ENCODE measurements around the gene GDPD2. TPM values are rescaled to one million over a fixed set of nuclear protein-coding genes. Genes with fewer than 3 reads are reported as not detected.
A peak's percentile ranks its signal among the peaks of the same experiment; 100 is the strongest.

Gene GDPD2
- total RNA-seq, 1 donor from 2014 or later = not detected

DNA sequence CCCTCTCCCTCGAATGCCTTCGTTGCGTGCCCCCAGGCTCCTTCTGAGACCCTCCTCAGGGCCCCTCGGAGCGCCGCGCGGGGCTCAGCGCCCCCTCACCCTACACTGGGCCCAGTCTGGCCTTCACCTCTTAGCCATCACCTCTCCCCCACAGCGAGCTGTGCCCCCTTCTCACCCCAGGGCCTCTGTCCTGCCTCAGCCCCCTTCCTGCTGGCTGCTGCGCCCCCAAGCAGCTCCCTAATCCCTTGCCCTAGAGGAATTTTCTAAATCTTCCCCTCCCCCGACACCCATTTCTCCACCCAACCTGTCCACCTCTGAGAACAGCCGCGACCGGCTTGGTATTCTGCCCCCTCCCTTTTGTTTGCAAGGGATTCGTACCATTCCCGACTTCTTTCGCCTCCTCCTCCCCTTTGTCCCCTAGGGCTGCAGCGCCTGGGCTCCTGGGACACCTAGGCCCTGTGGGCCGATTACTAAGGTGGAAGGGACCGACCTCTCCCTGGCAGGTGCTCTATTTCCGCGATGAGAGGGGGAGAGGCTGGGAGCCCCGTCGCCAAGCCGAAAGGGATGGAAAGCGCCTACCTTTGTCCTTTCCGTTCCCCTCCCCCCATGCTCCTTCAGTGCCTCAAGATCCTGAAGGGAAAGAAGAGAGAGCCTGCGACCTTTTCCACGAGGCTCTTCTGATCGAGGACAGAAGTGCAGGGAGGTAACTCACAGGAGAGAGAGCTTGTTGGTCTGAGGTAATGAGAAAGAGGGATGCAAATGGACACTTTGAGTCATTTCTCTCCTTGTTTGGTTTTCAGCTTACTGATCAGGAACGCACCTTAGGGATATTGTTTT is 32.5 kb downstream of the GDPD2 start:
- peak overlapping the region; percentile 61 for H3K4me3 ChIP-seq (ENCODE audit: low read depth, low read length)
- no peak for DNase-seq (ENCODE audit: low read depth)
- TF ChIP-seq, protein P1, sequence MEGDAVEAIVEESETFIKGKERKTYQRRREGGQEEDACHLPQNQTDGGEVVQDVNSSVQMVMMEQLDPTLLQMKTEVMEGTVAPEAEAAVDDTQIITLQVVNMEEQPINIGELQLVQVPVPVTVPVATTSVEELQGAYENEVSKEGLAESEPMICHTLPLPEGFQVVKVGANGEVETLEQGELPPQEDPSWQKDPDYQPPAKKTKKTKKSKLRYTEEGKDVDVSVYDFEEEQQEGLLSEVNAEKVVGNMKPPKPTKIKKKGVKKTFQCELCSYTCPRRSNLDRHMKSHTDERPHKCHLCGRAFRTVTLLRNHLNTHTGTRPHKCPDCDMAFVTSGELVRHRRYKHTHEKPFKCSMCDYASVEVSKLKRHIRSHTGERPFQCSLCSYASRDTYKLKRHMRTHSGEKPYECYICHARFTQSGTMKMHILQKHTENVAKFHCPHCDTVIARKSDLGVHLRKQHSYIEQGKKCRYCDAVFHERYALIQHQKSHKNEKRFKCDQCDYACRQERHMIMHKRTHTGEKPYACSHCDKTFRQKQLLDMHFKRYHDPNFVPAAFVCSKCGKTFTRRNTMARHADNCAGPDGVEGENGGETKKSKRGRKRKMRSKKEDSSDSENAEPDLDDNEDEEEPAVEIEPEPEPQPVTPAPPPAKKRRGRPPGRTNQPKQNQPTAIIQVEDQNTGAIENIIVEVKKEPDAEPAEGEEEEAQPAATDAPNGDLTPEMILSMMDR (IDR thresholded peaks at IDR 0.05; ENCODE audit: insufficient read depth, low read length, poor library complexity, severe bottlenecking) = no peak
- no peaks in the 10 kb centered on the region for H3K27me3 ChIP-seq (ENCODE audit: control insufficient read depth, insufficient read depth, low read length)
- H3K36me3 ChIP-seq (ENCODE audit: control insufficient read depth, insufficient read depth, low read length) = no peaks in the 10 kb centered on the region

DNA sequence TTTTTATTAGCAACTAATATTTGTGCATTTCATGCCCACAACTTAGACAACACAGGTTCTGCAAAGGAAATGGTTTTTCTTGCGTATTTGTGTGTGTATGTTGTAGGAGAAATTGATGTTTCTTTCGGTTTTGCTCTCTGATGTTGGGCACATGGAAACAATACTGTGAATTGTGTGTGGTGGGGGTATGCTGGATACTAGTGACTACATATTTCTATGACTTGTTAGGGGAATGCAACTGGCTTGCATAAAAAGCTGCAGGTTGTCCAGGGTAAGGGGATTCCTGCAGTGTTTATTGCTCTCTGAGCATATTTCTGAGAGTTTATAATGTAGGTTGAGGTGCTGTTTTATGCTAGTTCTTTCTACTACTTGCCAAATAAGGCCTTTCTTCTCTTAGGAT is 33.1 kb downstream of the GDPD2 start:
- DNase-seq (ENCODE audit: low read depth) = no peak
- H3K36me3 ChIP-seq (ENCODE audit: control insufficient read depth, insufficient read depth, low read length) = no peaks in the 10 kb centered on the region

GRCh38 chrX:70461026-70461425 is 37.9 kb downstream of the GDPD2 start:
- TF ChIP-seq, protein P1 (IDR thresholded peaks at IDR 0.05; ENCODE audit: insufficient read depth, low read length, poor library complexity, severe bottlenecking) = no peak
- no peak for DNase-seq (ENCODE audit: low read depth)
- H3K4me3 ChIP-seq (ENCODE audit: low read depth, low read length) = no peak overlapping the region
- H3K27me3 ChIP-seq (ENCODE audit: control insufficient read depth, insufficient read depth, low read length) = no peaks in the 10 kb centered on the region
- no peaks in the 10 kb centered on the region for H3K36me3 ChIP-seq (ENCODE audit: control insufficient read depth, insufficient read depth, low read length)

More for the DNA sequence above, 33.1 kb downstream of the GDPD2 start:
- TF ChIP-seq, protein P1 (IDR thresholded peaks at IDR 0.05; ENCODE audit: insufficient read depth, low read length, poor library complexity, severe bottlenecking) = no peak
- peak overlapping the region; percentile 61 for H3K4me3 ChIP-seq (ENCODE audit: low read depth, low read length)
- H3K27me3 ChIP-seq (ENCODE audit: control insufficient read depth, insufficient read depth, low read length) = no peaks in the 10 kb centered on the region

DNA sequence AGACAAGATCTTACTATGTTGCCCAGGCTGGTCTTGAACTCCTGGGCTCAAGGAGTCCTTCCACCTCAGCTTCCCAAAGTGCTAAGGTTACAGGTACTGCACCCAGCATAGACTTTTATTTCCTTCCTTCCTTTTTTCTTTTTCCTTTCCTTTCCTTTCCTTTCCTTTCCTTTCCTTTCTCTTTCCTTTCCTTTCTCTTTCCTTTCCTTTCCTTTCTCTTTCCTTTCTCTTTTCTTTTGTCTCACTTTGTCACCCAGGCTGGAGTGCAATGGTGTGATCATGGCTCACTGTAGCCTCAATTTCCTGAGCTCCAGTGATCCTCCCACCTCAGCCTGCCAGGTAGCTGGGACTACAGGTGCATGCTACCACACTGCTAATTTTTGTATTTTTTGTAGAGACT is 40.9 kb downstream of the GDPD2 start:
- H3K36me3 ChIP-seq (ENCODE audit: control insufficient read depth, insufficient read depth, low read length) = no peaks in the 10 kb centered on the region
- H3K4me3 ChIP-seq (ENCODE audit: low read depth, low read length) = no peak overlapping the region
- TF ChIP-seq, protein P1 (IDR thresholded peaks at IDR 0.05; ENCODE audit: insufficient read depth, low read length, poor library complexity, severe bottlenecking) = no peak
- H3K27me3 ChIP-seq (ENCODE audit: control insufficient read depth, insufficient read depth, low read length) = no peaks in the 10 kb centered on the region
- DNase-seq (ENCODE audit: low read depth) = no peak

DNA sequence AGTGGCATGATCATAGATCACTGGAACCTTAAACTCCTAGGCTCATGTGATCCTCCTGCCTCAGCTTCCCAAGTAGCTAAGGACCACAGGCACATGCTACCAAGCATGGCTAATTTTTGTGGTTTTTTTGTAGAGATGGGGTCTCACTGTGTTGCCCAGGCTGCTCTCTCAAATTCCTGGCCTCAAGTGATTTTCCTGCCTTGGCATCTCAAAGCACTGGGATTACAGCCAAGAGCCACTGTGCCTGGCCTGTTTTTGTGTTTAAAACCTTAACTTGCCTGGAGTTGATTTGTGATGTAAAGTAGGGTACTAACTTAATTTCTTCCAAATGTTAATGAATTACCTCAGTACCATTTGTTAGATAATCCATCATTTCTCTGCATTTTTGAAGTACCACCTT is 43.9 kb downstream of the GDPD2 start:
- Histone ChIP-seq H3K4me3 (ENCODE audit: low read depth, low read length) (no peak overlapping the region), H3K27me3 (ENCODE audit: control insufficient read depth, insufficient read depth, low read length) (no peaks in the 10 kb centered on the region), H3K36me3 (ENCODE audit: control insufficient read depth, insufficient read depth, low read length) (no peaks in the 10 kb centered on the region)
- no peak for DNase-seq (ENCODE audit: low read depth)
- TF ChIP-seq, protein P1 (IDR thresholded peaks at IDR 0.05; ENCODE audit: insufficient read depth, low read length, poor library complexity, severe bottlenecking) = no peak

DNA sequence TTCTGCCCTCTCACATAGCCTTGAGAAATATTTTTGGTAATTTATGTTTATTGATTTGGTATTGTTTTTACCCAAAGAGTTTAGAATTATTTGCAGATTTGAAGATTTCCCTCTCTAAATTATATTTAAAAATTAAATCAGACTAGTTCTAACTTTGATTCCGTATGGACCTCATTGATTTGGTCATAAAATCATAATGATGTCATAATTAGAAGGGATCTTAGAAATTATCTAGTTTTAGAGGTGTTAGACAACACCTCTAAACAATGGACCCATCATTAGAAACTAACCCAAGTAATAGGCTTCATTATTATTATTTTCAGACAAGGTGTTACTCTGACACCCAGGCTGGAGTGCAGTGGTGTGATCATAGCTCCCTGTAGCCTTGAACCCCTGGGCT is 45.6 kb downstream of the GDPD2 start:
- H3K27me3 ChIP-seq (ENCODE audit: control insufficient read depth, insufficient read depth, low read length) = no peaks in the 10 kb centered on the region
- TF ChIP-seq, protein P1 (IDR thresholded peaks at IDR 0.05; ENCODE audit: insufficient read depth, low read length, poor library complexity, severe bottlenecking) = no peak
- no peaks in the 10 kb centered on the region for H3K36me3 ChIP-seq (ENCODE audit: control insufficient read depth, insufficient read depth, low read length)
- H3K4me3 ChIP-seq (ENCODE audit: low read depth, low read length) = no peak overlapping the region
- no peak for DNase-seq (ENCODE audit: low read depth)
